ENCODE data around the gene MDH1. TPM values are rescaled to one million over a fixed set of nuclear protein-coding genes. Genes with fewer than 3 reads are reported as not detected.
"Not testable (repeated sequence)": the region's sequence is repeated elsewhere in the genome, so short reads cannot be mapped to it uniquely, and the experiment has no call there.

The MDH1 gene
- total RNA-seq, 1 donor from 2014 or later, result 155 TPM

- no peak overlapping the region for H3K27ac Mint-ChIP-seq (ENCODE audit: unreplicated experiment)
- H3K4me3 Mint-ChIP-seq, result no peak overlapping the region
- peaks cover 3% of the 10 kb centered on the region for H3K9me3 Mint-ChIP-seq
- no peak for DNase-seq (ENCODE audit: low read depth, low spot score)
- no peaks in the 10 kb centered on the region for H3K36me3 Mint-ChIP-seq (ENCODE audit: low read depth)
- H3K4me1 Mint-ChIP-seq, result peaks cover 4% of the 10 kb centered on the region
- no peaks in the 10 kb centered on the region for H3K27me3 Mint-ChIP-seq (ENCODE audit: low read depth)
- TF ChIP-seq CTCF (conservative IDR thresholded peaks at IDR 0.05), result no peak
Observed at GRCh38 chr2:63572001-63572400, 16.8 kb upstream of the MDH1 start.

GRCh38 chr2:63573026-63573425, 15.7 kb upstream of the MDH1 start:
- not testable (repeated sequence) for H3K9me3 Mint-ChIP-seq; H3K4me3 Mint-ChIP-seq; DNase-seq (ENCODE audit: low read depth, low spot score); H3K4me1 Mint-ChIP-seq; H3K27ac Mint-ChIP-seq (ENCODE audit: unreplicated experiment); H3K27me3 Mint-ChIP-seq (ENCODE audit: low read depth); H3K36me3 Mint-ChIP-seq (ENCODE audit: low read depth)

GRCh38 chr2:63573726-63574345, 14.9 kb upstream of the MDH1 start:
- not testable (repeated sequence) for DNase-seq (ENCODE audit: low read depth, low spot score); H3K4me3 Mint-ChIP-seq; H3K4me1 Mint-ChIP-seq; H3K27ac Mint-ChIP-seq (ENCODE audit: unreplicated experiment); H3K36me3 Mint-ChIP-seq (ENCODE audit: low read depth); H3K27me3 Mint-ChIP-seq (ENCODE audit: low read depth); H3K9me3 Mint-ChIP-seq

DNA sequence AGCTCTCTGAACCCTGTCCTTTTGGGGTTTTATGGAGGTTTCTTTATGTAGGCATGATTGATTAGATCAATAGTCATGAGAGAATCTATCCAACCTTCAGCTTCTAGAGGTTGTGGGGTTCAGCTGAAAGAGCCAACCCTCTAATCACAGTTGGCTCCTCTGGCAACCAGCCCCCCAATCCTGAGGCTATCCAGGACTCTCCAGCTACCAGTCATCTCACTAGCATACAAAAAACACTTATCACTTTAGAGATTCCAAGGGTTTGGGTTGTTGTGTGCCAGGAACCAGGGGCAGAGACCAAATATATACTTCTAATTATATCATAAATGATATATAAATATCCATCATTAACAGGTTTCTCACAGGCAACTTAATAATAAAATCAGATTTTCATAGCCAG, 12.2 kb upstream of the MDH1 start:
- no peak overlapping the region for H3K4me3 Mint-ChIP-seq
- DNase-seq (ENCODE audit: low read depth, low spot score), result no peak
- no peaks in the 10 kb centered on the region for H3K36me3 Mint-ChIP-seq (ENCODE audit: low read depth)
- H3K27ac Mint-ChIP-seq (ENCODE audit: unreplicated experiment), result no peak overlapping the region
- H3K4me1 Mint-ChIP-seq, result peaks cover 4% of the 10 kb centered on the region
- TF ChIP-seq CTCF (conservative IDR thresholded peaks at IDR 0.05), result no peak
- no peaks in the 10 kb centered on the region for H3K27me3 Mint-ChIP-seq (ENCODE audit: low read depth)
- peaks cover 3% of the 10 kb centered on the region for H3K9me3 Mint-ChIP-seq

GRCh38 chr2:63578767-63579166, 10.0 kb upstream of the MDH1 start:
- Mint-ChIP-seq H3K27me3 (ENCODE audit: low read depth) (no peaks in the 10 kb centered on the region), H3K36me3 (ENCODE audit: low read depth) (no peaks in the 10 kb centered on the region), H3K4me3 (no peak overlapping the region), H3K9me3 (peaks cover 3% of the 10 kb centered on the region), H3K27ac (ENCODE audit: unreplicated experiment) (no peak overlapping the region), H3K4me1 (peaks cover 4% of the 10 kb centered on the region)
- DNase-seq (ENCODE audit: low read depth, low spot score), result no peak
- TF ChIP-seq CTCF (conservative IDR thresholded peaks at IDR 0.05), result no peak

DNA sequence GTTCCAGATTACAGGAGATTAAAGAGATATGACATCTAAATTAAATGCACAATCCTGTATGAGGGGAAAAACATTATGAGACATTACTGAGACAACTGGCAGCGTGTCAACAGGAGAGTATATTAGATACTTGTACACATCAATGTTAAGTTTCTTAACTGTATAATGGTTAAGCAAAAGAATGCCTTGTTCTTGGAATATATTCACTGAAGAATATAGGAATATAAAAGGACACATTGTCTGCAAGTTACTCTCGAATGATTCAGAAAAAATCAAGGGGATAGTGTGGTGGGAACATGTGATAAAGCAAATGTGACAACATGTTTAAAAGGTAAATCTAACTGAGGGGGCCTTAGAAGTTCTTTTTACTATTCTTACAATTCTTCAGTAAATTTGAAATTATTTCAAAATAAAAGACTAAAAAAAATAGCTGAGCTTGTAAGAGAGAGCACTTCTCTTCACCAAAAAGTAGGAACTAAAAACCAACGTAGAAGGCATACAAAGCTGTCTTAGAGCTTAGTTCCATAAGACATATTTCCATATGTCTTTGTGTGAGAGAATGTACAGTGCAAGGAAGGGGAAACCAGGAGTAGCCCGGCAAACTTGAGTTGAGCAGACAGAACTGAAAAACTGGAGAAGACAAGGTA, 8.0 kb upstream of the MDH1 start:
- H3K4me1 Mint-ChIP-seq, result no peaks in the 10 kb centered on the region
- H3K27me3 Mint-ChIP-seq (ENCODE audit: low read depth), result no peaks in the 10 kb centered on the region
- no peak for TF ChIP-seq CTCF (conservative IDR thresholded peaks at IDR 0.05)
- H3K27ac Mint-ChIP-seq (ENCODE audit: unreplicated experiment), result no peak overlapping the region
- no peak for DNase-seq (ENCODE audit: low read depth, low spot score)
- H3K36me3 Mint-ChIP-seq (ENCODE audit: low read depth), result no peaks in the 10 kb centered on the region
- no peaks in the 10 kb centered on the region for H3K9me3 Mint-ChIP-seq
- no peak overlapping the region for H3K4me3 Mint-ChIP-seq

Measured in neural crest cell (in vitro differentiated cells).